ENCODE results near the gene YOD1.

Gene YOD1

DNA sequence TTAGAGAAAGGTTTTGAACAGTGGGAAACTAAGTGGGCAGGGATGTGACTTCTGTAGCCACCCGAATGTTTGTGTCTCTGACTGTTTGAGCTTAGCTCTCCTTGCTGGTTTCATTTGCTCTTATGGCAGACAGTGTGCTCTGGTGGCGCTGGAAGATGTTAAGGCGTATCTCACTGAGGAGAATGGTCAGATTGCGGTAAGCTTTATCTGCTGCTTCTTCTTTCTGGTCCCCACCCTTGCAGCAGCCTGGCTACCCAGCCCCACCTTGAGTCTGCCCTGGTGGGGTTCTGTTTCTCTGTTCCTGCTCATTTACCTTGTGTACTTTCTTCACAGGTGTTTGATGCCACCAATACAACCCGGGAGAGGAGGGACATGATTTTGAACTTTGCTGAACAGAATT, 12.0 kb upstream of the YOD1 start:
- TF ChIP-seq ZFX (IDR thresholded peaks at IDR 0.05) = no peak
- no peak overlapping the region for H3K27ac ChIP-seq

DNA sequence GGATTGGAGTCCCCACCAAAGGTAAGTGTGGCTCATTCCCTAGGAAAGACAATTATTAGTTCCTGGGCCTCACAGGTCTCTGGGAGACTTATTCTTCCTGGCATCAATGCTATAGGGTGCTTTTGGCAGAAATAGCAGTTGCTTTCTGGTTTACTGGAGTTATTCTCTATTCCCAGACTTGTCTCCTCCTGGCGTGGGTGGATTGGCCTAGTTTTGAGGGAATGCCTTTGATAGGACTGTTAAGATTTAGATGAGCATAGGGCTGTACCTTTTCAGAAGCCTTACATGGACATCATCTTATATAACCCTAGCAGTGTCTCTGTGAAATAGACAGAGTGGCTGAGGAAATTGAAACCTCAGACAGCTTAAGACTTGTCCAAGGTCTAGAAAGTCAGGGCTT, 11.1 kb upstream of the YOD1 start:
- no peak overlapping the region for H3K27ac ChIP-seq
- TF ChIP-seq, protein P1, sequence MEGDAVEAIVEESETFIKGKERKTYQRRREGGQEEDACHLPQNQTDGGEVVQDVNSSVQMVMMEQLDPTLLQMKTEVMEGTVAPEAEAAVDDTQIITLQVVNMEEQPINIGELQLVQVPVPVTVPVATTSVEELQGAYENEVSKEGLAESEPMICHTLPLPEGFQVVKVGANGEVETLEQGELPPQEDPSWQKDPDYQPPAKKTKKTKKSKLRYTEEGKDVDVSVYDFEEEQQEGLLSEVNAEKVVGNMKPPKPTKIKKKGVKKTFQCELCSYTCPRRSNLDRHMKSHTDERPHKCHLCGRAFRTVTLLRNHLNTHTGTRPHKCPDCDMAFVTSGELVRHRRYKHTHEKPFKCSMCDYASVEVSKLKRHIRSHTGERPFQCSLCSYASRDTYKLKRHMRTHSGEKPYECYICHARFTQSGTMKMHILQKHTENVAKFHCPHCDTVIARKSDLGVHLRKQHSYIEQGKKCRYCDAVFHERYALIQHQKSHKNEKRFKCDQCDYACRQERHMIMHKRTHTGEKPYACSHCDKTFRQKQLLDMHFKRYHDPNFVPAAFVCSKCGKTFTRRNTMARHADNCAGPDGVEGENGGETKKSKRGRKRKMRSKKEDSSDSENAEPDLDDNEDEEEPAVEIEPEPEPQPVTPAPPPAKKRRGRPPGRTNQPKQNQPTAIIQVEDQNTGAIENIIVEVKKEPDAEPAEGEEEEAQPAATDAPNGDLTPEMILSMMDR (conservative IDR thresholded peaks at IDR 0.05) = no peak
- TF ChIP-seq ZFX (IDR thresholded peaks at IDR 0.05) = no peak

DNA sequence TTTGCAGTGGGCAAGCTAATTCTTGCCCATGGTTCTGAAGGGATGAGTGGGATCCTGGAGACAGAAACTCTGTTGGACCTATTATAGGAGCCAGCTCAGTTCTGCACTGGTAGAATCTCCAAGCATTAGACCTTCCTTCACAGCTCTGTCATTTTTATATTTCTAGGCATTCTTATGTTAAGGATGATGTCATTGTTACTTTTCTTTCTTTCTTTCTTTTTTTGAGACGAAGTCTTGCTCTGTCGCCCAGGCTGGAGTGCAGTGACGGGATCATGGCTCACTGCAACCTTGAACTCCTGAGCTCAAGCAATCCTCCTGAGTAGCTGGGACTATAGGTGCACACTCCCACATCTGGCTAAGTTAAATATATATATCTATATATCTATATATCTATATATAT, 9.6 kb upstream of the YOD1 start:
- TF ChIP-seq, protein P1 (conservative IDR thresholded peaks at IDR 0.05) = no peak
- no peak for TF ChIP-seq ZFX (IDR thresholded peaks at IDR 0.05)
- H3K27ac ChIP-seq = no peak overlapping the region

DNA sequence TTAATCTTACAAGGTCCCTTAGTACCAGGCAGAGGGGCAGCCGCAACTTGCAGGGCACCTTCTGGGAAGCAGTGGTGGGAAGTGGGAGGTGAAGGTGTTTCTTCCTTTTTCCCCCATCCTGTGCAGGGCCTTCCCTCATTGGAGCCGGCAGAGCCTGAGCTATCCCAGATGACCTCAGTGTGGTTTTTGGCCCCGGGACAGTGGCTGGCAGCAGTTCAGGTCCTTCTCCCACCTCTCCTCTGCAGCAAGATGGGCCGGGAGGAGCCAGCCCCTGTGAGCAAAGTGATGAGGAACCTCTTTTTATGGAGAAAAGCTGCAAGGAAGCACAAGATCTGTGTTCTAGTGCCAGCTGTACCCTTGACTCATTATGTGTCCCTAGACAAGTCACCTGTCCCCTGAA, 8.9 kb upstream of the YOD1 start:
- TF ChIP-seq ZFX (IDR thresholded peaks at IDR 0.05) = no peak
- TF ChIP-seq, protein P1 (conservative IDR thresholded peaks at IDR 0.05) = no peak; the same call in 1 of the 2 replicates
- no peak overlapping the region for H3K27ac ChIP-seq

DNA sequence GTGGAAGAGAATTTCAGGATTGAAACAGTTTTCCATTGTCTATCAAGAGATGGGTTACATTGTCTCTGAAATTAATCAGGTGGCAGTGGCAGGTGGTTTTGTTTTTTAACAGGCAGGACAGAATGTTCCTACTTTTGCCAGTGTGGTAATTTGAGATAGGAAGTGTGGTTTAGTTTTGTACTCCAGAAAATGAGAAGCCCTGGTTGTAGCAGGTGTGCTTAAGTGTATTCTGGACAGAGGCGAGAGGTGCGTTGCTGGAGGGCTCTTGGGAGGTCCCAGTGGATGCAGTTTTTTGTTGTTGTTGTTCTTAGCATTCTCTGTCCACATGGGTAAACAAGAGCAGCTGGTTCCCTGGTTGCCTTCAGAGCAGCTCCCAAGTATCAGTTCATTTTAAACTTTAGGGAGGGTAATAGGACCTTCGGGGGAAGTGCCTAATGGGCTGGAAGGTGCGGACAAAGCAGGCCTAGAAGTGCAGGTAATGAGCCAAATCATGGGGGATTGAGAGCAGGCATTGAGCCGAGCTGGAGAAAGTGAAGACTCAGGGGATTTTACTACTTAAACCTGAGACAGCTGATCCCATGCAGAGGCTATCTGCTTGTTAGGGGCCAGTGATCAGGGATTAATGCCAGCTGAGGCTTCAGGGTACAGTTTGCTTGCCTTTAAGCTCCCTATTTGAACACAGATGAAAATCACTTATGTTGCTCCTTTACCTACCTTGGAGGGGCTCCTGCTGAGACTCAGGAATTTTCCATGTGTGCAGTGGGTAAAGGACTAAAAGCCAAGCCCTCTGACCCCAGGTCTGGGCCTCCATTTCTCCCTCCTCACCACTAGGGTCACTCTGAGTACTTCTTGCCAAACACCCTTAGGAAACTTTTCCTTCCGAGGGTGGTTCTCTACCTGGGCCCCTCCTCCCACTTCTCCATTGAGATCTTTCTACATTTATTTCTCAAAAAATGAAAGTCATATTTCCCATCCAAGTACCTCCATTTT, 8.2 kb upstream of the YOD1 start:
- TF ChIP-seq ZFX (IDR thresholded peaks at IDR 0.05) = no peak
- TF ChIP-seq, protein P1 (conservative IDR thresholded peaks at IDR 0.05) = no peak; the same call in 1 of the 2 replicates
- no peak overlapping the region for H3K27ac ChIP-seq

DNA sequence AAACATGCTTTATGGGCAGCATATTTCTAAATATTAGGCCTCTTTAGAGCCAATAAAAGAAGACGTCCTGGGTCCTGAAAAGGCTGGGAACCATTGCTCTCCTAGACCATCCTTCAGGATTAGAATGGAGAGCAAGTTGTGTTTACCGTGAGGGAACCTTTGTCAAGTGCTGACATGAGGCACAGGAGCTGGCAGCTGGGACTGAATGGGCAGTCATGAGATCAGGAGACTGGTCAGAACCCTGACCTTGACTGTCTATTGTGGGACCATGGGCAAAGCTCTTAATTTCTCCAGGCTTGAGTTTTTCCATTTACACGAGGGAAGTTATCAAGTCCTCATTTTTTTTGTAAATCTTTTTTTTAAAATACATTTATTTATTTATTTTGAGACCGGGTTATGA, 7.2 kb upstream of the YOD1 start:
- TF ChIP-seq, protein P1 (conservative IDR thresholded peaks at IDR 0.05) = no peak
- TF ChIP-seq ZFX (IDR thresholded peaks at IDR 0.05) = no peak
- no peak overlapping the region for H3K27ac ChIP-seq

DNA sequence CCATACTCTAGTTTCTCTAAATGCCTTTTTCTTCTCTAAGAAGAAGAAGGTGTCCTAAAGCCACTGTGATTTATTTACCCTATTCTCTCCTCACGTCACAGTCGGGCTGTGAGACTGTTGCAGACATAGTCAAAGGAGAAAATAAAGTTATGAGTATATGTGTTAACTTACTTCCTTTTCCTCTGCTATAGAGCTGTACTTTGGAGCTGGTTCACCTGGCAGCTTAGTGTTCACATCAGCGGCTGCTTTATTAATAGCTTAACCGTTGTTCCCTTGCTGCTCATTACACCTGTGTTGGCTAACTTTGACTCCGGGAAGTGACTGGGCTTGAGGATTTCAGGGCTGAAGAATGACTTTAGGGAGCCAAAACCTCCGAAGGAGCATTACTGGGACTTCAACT, 5.7 kb upstream of the YOD1 start:
- TF ChIP-seq ZFX (IDR thresholded peaks at IDR 0.05) = no peak
- TF ChIP-seq, protein P1 (conservative IDR thresholded peaks at IDR 0.05) = no peak

More for the DNA sequence above, 5.7 kb upstream of the YOD1 start:
- H3K27ac ChIP-seq = no peak overlapping the region
